GM19467 (cell line): ENCODE results near the gene HOXC10.

ENCODE experiments used
- ATAC-seq: cut with Tn5 transposase; IDR thresholded peaks from one replicate; pipeline ENCODE4 v1.9.1; 2021; ENCODE audit warnings: mild to moderate bottlenecking, moderate library complexity; ENCODE audit not compliant: unreplicated experiment

The HOXC10 gene

DNA sequence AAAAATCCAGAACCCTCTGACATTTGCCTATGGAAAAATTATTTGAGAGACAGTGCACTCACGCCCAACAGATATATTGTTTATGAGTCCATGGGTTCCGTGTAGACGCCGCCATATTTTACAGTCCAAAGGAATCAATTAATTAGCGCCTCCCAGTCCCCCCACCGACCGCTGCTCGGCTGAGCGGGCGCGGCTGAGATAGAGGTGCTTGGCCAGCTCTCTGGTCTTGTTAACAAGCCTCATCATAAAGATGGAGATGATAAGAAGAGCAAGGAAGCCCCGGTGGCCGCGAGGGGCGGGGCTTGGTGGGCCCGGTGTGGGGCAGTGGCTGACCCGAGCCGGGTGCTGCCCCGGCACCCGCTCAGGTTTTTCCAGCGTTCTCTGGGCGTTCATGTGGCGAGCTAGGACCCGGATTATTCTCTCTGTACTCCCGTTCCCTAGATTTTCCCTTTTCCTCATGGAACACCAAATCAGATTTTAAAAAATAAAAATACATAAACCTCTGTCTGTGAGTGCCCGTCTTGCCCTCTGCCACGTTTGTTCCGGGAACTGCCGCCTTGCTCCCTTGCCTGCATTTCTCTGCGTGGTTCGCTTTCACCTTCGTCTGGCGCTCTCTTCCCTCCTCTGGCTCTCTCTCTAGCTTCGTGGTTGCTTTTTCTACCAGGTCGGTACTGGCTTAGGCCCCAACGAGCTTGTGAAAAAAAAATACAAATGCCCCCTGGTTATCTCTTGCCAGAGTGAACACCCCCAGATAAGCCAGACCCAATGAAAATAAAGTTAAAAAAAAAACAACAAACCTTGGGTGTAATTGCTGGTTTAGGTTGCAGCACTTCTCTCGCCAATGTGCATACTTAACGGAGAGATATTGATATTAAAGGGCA, 21.3 kb upstream of the HOXC10 start:
- no peak for ATAC-seq

GRCh38 chr12:53964315-53964713, 20.6 kb upstream of the HOXC10 start:
- no peak for ATAC-seq

DNA sequence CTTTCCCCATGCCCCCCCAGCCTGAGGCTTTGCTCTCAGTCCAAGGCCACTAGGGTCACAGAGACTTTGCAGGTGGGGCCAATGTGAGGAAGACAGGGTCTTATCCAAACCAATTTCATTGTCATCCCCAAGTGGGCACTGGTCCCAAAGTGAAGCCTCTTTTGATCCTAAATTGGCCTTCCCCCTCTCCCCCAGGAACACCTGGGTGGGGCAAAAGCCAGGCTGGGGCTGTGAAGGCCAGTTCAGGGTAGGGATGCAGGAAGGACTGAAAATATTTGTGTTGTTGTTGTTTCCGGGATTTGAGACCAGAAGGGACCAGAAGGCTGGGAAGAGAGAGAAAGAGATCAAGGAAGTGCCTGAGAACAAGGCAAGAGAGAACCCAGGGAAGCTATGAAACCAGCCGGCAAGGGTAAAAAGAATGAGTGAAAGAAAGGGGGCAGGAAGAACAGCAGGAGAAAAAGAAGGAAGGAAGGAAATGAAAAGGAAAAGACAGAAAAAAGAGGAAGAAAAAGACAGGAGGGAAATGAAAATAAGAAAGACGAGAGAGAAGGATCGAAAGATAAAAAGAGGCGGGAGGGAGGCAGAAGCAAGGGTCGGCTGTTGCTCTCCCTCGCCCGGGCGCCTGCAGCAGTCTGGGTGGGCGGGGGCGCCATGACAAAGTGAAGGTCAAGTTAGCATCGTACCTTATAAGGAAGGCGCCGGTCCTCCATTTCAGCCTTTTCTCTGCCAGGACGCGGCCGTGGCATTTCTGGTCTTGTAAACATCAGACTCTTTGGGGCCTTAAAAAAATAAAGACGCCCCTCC, 19.5 kb upstream of the HOXC10 start:
- ATAC-seq = no peak

GRCh38 chr12:53966085-53966384, 18.9 kb upstream of the HOXC10 start:
- ATAC-seq = no peak

GRCh38 chr12:53966385-53967133, 18.4 kb upstream of the HOXC10 start:
- no peak for ATAC-seq

DNA sequence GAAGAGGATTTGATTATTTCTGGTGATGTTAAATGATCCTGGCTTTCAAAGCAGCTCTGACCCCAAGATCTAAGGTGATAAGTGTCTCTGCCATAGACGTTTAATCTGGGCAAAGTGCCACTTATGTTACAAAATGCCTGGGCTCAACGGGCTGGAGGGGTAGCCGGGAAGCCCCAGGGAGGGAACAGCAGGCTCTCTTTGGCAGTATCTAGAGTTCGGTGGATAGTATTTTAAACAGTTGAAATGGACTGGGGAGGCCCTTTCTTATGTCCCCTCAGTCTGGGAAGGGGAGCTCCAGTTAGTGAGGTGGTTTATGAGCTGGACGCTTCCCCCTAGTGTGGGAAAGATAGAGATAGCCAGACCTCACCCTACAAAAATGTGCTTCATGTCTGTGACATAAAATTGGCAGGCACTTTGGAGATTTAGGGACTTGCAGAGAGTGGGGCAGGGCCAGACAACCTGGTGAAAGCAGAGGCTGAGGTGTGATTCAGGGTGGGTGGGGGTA, 17.5 kb upstream of the HOXC10 start:
- no peak for ATAC-seq

DNA sequence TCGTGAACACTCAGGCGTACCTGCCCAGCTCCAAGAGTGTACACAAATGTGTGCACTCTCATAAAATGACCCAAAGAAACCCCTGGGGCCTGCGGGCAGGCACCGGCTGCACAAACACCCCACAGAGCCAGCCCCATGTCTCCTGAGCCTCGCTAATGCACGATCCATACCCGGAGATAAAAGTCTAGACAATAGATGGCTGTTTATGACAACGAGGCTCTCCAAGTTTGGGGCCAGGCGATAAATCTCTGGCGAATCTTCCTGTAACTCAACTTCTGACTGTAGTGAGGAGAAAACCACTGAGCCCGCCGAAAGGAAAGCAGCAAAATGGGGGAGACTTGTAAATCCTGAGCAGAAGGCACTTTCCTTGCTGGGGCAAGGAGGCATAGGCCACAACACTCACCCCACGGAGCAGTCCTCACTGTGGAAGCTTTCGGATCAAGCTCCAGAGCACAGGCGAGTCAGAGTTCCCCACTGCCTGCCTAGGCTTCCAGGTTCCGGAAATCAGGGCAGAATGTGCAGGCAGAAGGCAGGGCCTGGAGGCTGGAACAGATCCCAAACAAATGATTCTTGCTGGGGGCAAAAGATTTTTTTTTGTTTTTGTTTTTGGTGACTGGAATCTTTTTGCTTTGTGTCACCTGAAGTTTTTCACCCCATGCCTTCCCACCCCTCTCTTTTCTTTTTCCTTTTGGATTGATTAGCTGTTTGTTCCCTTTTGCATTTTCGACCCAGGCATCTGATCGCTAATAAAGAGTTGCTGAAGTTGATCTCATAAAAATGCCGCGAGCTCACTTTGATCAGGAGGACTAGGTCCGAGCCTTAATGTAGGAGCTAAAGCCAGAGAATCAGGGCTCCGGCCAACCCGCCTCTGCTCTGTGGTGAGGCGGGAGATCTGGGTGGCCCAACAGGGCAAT, 16.5 kb upstream of the HOXC10 start:
- ATAC-seq = no peak

GRCh38 chr12:53969588-53970259, 15.2 kb upstream of the HOXC10 start:
- ATAC-seq = no peak

DNA sequence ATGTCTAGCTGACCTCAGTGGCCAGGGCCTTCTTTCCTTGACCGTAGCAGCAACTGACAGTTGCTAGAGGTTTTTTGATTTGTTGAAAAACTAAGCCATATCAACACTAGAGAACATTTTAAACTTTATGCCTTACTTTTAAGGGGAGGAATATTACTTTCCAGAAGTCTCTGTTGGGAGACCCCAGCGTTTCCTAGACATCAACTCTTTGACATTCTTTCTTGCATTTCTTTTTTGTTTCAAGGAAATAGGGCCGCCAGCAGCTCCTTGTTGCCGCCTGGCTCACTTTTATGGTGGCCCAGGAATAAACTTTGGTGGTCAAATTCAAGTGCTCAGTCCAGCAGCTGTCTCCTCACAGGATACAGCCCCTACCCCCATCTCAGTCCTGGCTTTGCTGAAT, 14.5 kb upstream of the HOXC10 start:
- ATAC-seq = no peak

DNA sequence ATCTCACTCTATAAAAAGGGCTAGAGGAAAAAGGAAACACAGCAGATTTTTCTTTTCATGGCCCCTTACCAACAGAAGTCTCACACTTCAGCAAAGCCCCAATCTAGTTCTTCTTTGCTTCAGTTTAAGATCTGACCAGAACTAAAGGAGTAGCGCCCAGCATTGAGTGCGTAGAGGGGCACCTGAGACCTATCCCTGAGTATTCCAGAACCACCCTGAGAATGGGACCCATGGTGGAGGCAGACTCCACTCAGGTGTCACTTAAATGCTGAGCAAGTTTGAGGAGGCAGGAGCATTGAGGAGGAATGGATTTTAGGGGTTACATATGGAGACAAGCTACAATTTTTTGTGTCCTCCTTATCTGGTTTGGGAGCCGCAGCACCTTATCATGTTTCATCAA, 13.8 kb upstream of the HOXC10 start:
- no peak for ATAC-seq

- no peak for ATAC-seq
These were observed 13.3 kb upstream of the HOXC10 start for GRCh38 chr12:53971686-53972085.

DNA sequence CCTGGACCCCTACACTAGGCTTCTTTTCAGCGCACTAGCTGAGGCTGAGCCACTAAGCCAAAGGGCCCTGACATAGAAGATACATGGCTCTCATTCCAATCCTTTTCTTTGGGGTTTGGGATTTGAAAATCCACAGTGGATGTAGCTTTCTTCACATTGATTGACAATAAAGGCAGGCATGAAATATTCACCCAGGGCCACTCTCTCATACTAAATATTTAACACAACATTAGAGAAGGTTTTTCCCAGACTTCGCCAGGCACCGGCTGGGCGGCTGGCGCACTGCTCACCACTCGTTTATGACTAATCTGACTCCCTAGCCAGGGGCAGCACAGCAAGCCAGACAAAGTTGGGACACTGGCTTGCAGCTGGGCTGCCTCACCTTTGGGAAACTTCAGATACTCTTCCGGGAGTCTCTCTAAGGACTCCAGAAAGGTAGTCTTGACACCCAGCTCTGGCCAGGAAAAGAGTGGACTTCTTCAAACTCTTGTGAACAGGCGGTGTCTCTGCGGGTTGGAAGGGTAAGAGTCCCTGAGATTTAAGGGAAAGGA, 12.7 kb upstream of the HOXC10 start:
- no peak for ATAC-seq

DNA sequence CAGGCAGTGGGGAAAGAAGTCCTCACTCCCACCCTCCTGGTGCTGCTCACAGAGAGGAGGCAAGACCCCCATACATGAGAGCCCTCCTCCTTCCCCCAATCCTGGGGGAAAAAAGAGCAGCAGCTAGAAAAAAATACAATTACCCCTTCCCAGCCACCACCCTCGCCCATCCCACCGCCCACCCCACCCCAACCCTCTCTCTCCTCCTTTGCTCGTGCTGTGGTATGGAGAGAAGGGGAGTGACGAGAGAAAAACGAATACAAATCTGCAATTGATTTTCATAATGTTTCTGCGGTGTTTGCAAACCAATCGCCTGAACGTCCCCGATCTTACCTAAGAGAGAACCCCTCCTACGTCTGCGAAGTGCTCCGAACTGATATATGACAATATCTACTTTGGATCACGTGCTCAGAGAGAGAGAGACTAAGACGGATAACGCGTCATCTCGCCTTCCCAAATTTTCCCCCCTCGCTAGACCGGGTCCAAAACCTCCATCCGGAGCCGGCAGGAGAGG, 12.2 kb upstream of the HOXC10 start, which contains the start of gene HOXC11:
Gene HOXC11, plus strand, starts transcription at position 405 of the 514 bp plus-strand sequence. CDS start 116 bp downstream, outside the sequence.
- ATAC-seq = no peak

- ATAC-seq = no peak
These were observed 11.5 kb upstream of the HOXC10 start for GRCh38 chr12:53973236-53974042.

GRCh38 chr12:53974084-53975063, 10.6 kb upstream of the HOXC10 start, which contains the start of gene HOTAIR:
HOTAIR (minus strand) TSS chr12:53974954.
- no peak for ATAC-seq

GRCh38 chr12:53975064-53975471, 9.9 kb upstream of the HOXC10 start:
- no peak for ATAC-seq
